ENCODE results near the gene IST1.
"Not testable (repeated sequence)": the region's sequence is repeated elsewhere in the genome, so short reads cannot be mapped to it uniquely, and the experiment has no call there.

Gene IST1

GRCh38 chr16:71878911-71879310 is 16.4 kb upstream of the IST1 start:
- DNase-seq (ENCODE audit: extremely low spot score, insufficient read length, low read depth) (no peak), FAIRE-seq (no peak)

- DNase-seq (ENCODE audit: extremely low spot score, insufficient read length, low read depth) = no peak
Measured at GRCh38 chr16:71880176-71880575, 15.2 kb upstream of the IST1 start.

GRCh38 chr16:71882505-71883167 is 12.7 kb upstream of the IST1 start:
- FAIRE-seq = peak; percentile 89
- DNase-seq (ENCODE audit: extremely low spot score, insufficient read length, low read depth) = no peak

More at GRCh38 chr16:71880176-71880575, 15.2 kb upstream of the IST1 start:
- no peak for FAIRE-seq

- no peak for DNase-seq (ENCODE audit: extremely low spot score, insufficient read length, low read depth)
- no peak for FAIRE-seq
Measured at GRCh38 chr16:71883168-71883848, 12.0 kb upstream of the IST1 start.

DNA sequence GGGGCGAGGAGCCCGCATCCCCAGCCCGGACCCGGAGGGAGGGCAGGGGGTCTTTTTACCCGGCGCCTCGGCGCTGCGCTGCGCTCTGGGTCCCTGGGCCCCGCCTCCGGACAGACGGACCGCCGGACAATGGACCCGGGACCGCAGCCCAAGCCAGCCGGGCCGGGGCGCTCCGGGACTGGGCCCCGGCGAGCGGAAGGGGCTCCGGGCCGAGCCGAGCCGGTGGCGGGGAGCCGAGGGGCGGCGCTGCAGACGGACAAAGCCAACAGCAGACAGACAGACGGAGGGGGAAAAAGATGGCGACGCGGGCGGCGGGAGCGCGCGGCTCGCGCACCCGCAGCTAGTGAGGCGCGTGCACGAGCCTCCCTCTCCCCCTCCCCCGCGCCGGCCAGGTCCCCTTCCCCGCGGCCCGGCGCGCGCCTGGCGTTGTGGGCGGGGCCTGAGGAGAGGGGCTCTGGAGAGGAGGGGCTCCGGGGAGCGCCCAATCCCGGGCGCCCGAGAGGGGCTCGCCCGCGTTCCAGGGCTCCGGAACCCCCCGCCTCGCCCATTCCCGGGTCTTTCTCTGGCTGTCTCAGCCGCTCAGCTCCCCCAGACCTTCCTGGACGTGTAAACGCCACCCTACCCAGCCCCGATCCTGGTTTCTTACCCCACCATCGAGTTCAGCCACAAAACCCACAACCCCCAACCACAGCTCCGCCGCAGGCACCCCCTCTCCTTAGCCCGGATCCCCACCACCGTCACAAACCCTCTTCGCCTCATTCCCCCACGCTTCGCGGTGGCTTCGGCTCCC is 11.3 kb upstream of the IST1 start, which contains the start of gene ZNF821:
Gene ZNF821, minus strand, starts transcription at position 334 of the 790 bp plus-strand sequence. CDS start 4,236 bp downstream, outside the sequence.
- peak; percentile 65 for DNase-seq (ENCODE audit: extremely low spot score, insufficient read length, low read depth)

DNA sequence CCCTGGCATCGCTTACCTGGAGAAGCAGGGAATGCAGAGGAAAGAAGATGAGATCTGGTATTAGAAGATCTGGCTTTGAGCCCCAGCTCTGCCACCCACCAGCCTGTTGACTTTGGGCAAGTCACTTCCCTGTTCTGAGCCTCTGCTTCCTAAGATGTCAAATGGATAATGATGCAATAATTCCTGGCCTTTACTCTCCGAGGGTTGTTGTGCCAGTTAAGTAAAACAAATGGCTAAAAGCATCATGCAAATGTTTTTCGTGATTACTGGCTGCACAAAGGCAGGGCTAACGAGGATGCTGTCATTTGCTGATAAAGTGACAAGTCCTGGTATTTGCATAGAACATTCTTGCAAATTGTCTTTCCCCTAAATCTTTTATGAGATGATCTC is 10.1 kb upstream of the IST1 start:
- no peak for DNase-seq (ENCODE audit: extremely low spot score, insufficient read length, low read depth)

More for the DNA sequence above, 11.3 kb upstream of the IST1 start, which contains the start of gene ZNF821:
- peak; percentile 53 for FAIRE-seq

GRCh38 chr16:71889147-71889546 is 6.2 kb upstream of the IST1 start:
- FAIRE-seq (no peak), DNase-seq (ENCODE audit: extremely low spot score, insufficient read length, low read depth) (no peak)

More for the DNA sequence above, 10.1 kb upstream of the IST1 start:
- no peak for FAIRE-seq

GRCh38 chr16:71893888-71894228 is 1.5 kb upstream of the IST1 start:
- FAIRE-seq = no peak
- DNase-seq (ENCODE audit: extremely low spot score, insufficient read length, low read depth) = no peak

DNA sequence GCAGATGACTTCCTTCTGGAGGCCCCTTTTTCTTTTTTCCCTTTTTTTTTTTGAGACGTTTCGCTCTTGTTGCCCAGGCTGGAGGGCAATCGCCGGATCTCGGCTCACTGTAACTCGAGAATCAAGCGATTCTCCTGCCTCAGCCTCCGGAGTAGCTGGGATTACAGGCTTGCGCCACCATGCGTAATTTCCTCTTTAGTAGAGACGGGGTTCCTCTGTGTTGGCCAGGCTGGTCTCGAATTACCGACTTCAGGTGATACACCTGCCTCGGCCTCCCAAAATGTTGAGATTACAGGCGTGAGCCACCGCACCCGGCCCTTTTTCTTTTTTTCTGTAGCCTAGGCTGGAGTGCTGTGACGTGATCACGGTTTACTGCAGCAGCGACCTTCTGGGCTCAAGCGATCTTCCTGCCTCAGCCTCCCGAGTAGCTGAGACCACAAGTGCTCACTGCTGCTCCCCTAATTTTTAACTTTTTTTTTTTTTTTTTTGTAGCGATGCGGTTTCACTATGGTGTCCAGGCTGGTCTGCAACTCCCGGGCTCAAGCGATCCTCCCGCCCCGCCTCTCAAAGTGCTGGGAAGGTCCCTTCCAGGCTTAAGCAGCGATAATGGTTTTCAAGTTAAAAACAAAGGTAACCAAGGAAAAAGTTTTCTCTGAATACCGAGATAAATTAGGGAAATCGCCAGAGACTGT is 956 bp upstream of the IST1 start:
- DNase-seq (ENCODE audit: extremely low spot score, insufficient read length, low read depth) = no peak
- peak; percentile 71 for FAIRE-seq

DNA sequence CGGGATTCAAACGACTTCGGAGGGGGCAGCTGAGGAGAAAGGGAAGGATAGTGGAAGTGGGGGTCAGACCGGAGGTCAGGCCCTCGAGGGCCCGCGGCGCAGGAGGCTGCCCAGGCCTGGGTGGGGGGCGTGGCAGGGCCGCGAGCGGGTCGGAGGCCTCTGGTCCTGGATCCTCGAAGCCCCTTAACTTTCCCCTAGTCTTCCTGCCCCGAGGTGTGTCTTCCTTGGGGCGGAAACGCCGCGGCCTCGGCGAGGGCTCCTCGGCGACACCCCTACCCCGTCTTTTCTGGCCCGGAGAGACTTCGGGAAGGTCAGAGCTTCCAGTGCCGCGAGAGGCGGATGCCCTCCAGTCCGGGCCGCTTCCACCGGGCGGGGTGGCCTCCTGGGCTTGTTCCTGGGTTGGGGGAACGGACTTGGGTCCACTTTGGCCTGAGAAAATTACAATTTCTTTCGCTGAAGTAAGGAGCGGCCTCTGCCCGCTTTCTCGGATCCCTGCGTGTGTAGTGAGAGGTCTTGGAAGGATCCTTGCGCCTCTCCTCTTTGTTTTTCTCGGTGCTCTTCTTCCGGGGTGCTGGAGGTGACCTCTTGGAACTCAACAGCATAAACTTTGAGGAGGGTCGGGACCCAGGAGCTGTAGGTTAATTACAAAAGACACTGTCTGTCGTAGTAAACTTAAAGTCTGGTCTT is 491 bp downstream of the IST1 start:
- FAIRE-seq (no peak), DNase-seq (ENCODE audit: extremely low spot score, insufficient read length, low read depth) (no peak)

GRCh38 chr16:71896764-71897368 is 1.5 kb downstream of the IST1 start:
- DNase-seq (ENCODE audit: extremely low spot score, insufficient read length, low read depth) (no peak), FAIRE-seq (no peak)

- no peak for FAIRE-seq
- DNase-seq (ENCODE audit: extremely low spot score, insufficient read length, low read depth) = no peak
Measured at GRCh38 chr16:71899171-71899570, 3.8 kb downstream of the IST1 start.

DNA sequence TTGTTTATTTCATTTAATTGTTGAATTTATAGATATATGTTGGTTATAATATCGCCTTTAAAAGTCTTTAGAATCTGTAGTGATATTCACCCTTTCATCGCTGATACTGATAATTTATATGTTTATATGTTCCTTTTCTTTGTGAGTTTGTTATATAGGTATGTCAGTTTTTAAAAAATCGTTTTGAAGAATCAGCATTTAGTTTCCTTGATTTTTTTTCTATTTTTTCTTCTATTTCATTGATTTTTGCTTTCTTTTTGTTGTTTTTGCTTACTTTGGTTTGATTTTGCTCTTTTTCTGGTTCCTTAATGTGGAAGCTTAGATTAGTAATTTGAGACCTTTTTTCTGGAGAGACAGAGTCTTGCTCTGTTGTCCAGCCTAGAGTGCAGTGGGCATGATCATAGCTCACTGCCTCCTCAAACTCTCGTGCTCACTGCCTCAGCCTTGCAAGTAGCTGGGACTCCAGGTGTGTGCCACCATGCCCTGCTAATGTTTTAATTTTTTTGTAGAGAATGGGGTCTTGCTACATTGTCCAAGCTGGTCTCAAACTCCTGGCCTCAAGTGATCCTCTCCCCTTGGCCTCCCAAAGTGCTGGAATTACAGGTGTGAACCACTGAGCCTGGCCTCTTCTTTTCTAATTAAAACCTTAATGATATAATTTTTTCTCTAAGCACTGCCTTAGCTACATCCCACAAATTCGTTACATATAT is 7.5 kb downstream of the IST1 start:
- FAIRE-seq (no peak), DNase-seq (ENCODE audit: extremely low spot score, insufficient read length, low read depth) (no peak)

GRCh38 chr16:71903608-71904007 is 8.3 kb downstream of the IST1 start:
- no peak for DNase-seq (ENCODE audit: extremely low spot score, insufficient read length, low read depth)
- no peak for FAIRE-seq

- FAIRE-seq (no peak), DNase-seq (ENCODE audit: extremely low spot score, insufficient read length, low read depth) (no peak)
Measured at GRCh38 chr16:71904239-71904638, 8.9 kb downstream of the IST1 start.

DNA sequence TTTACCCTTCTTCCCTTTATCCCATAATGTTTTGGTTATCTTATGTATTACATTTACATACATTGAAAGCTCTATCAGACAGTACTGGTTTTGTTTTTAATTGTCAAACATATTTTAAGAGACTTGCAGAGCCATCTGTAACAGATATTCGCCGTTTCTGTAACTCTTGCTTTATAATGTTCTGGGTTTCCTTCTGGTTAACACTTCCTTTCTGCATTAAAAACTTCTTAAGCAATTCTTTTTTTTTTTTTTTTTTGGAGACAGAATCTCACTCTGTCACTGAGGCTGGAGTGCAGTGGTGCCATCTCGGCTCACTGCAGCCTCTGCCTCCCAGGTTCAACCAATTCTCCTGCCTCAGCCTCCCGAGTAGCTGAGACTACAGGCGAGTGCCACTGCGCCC is 10.4 kb downstream of the IST1 start:
- DNase-seq (ENCODE audit: extremely low spot score, insufficient read length, low read depth); FAIRE-seq: not testable (repeated sequence)

GRCh38 chr16:71911121-71911520 is 15.8 kb downstream of the IST1 start:
- FAIRE-seq (no peak), DNase-seq (ENCODE audit: extremely low spot score, insufficient read length, low read depth) (no peak)

DNA sequence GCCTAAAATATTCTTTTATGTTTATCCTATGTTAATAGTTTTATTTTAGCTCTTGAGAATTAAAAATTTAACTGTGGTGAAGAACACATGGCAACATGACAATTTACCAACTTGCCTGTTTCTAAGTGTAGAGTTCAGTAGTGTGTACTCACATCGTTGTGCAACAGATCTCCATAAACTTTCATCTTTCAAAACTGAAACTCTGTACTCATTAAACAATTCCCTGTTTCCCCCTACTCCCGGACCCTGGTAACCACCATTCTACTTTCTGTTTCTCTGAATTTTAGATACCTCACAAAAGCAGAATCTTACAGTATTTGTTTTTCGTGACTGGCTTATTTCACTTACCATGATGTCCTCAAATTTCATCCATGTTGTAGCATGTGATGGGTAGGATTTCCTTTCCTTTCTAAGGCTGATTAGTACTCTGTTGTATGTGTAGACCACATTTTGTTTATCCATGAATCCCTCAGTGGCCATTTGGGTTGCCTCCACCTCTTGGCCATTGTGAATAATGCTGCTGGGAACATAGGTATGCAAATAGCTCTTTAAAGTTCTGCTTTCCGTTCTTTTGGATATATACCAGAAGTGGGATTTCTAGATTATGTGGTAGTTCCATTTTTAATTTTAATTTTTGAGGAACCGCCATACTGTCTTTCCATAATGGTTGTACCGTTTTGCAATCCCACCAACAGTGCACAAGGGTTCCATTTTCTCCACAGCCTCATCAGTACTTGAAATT is 17.4 kb downstream of the IST1 start:
- FAIRE-seq (no peak), DNase-seq (ENCODE audit: extremely low spot score, insufficient read length, low read depth) (no peak)

Data from GM18507 (cell line).